HG02885 (cell line): Measurements from ENCODE around the gene PLA2G4D.

Experiments
- ATAC-seq: cut with Tn5 transposase; IDR thresholded peaks from one replicate; pipeline ENCODE4 v1.9.1; 2021; ENCODE audit warnings: mild to moderate bottlenecking; ENCODE audit not compliant: unreplicated experiment, poor library complexity

Gene PLA2G4D

GRCh38 chr15:42034628-42035434, 59.5 kb downstream of the PLA2G4D start:
- no peak for ATAC-seq

GRCh38 chr15:42033214-42033873, 61.0 kb downstream of the PLA2G4D start:
- no peak for ATAC-seq

DNA sequence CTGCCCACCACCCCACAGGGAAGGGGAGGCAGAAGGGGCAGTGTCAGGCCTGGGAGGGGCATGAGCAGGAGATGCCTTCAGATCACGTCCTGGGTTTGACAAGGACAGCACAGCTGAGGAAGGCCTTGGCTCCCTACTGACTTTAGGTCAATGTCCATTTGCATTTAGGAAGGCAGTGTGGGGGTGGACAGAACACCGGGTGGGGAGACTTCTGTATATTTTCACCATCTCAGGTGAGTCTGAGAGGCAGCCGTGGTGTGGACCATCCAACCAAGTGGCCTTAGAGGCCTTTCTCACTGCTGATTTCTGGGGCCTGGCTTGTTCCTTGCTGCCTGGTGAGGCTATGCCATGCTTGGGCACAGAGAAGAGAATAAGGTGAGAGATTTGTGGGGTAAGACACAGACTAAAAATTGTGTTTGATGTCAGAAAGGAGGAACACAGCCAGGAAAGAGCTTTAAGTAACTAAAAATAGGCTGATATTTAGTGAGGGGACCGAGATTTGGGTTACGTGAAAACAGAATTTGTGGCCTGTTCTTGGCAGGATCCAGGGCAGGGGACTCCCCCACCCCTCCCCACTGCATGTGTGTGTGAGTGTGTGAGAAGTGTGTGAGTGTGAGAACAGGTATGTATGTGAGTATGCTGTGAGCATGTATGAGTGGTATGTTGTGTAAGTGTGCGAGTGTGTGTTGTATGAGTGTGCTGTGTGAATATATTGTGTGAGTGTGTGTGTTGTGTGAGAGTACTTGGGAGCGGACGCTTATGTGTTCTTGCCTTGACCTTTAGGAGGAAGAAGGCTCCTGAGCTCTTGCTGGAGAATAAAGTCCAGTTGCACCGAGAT, 61.8 kb downstream of the PLA2G4D start:
- no peak for ATAC-seq

DNA sequence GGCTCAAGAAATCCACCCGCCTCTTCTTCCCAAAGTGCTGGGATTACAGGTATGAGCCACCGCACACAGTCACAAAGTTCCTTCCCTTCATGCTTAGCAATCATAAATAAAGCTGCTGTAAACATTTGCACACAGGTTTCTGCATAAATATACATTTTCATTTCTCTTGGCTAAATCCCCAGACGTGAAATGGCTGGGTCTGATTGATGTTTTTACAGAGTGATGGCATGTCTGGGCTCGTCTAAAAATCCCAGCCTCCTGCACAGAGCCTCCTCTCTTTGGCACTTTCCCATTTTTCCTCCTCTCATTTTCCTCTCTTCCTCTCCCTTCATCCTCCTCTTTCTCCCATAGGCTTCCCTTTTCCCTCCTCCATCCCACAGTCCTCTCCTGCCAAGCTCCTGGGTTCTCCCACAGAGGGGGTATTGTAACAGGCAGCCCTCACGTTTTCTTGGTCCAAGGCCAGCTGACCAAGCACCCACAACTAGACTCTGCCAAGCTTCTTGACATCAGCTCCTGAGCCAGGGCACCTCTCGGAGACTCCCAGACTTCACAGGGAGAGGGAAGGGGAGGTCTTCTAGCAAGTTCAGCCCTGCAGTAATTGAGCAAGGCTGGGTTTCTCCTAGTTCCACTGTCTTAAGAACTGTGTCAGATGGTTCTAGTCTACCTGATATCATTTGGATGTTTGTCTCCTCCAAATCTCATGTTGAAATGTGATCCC, 63.0 kb downstream of the PLA2G4D start:
- no peak for ATAC-seq

- no peak for ATAC-seq
These were observed 66.8 kb downstream of the PLA2G4D start for GRCh38 chr15:42027521-42027920.

DNA sequence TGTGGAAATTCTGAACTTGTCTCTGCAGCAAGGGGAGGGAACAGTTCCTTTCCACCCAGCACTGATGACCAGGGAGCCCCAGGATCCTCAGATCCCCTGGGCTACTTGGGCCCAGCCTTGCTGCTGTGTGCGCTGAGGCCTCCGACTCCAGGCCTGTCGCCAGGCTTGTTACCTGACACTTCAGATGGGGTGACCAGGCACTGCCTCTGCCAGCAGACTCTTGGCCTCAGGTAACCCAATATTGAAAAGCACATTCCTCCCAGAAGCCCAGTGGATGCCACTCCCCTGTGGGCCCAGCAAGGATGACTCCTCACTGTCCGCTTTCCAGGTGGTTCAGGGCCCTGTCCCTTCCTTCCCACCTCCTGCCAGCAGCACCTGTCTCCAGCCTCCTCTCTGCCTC, 70.1 kb downstream of the PLA2G4D start:
- no peak for ATAC-seq

DNA sequence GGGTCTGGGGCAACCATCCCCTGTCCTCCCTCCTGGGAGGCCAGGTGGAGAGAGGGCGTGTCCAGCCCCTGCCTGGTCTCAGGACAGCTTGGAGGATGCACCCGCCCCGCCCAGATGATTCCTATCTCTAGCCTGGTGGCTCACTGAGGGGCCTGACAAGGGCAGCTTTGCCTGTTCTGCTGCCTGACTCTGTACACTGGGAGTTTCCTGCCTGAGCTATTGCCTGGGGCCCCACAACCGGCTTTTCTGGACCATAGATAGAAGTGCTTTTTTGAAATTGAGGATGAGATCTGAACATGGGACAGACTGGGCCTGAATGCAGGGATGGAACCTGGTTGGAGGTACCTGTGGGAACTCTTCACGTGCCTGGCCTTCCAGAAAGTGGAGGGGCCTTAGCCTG, 72.8 kb downstream of the PLA2G4D start:
- ATAC-seq, result no peak

GRCh38 chr15:42020713-42021273, 73.6 kb downstream of the PLA2G4D start, which contains the start of gene PLA2G4E:
Gene PLA2G4E, minus strand, starts transcription at chr15:42021042. Its CDS starts 12 bp downstream, at chr15:42021030.
- ATAC-seq, result no peak

DNA sequence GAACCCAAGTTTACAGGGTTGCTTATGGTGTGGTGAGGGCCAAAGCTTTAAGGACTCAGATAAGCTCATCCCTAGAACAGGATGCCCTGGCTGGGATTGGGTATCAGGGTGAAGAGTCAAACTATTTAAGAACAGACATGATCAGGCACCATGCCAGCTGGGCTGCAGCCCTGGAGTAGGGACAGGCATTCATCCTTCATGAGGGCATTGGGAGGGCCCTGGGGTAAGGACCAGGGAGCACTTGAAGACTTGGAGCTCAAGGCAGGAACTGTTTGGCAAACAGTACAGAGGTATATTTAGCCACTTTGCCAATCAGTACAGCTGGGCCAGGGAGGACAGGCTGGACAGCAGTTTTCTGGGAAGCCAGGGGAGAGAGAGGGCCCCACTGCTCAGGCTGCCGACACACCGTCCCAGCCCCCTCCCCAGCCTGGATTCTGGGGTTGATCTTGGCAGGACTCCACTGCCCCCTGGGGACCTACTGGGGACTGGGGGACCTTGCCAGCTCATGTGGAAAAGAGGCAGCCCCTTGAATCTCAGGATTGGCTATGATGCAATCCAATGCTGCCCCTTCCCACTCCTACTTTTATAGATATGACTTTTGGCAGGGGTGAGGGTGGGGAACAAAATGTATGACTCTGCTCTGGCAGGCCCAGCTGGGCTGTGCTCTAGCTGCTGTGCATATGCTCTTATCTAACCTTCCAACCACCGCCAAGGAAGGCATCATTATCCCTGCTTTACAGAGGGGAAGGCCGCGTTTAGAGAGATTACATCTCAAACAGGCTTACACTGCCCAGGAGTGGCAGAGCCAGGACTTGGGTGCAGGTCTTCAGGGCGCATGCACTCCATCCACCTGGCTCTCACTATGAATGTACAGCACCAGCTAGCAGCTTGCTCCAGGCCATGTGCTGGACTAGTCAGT, 75.8 kb downstream of the PLA2G4D start:
- ATAC-seq, result no peak
